NCI-H1092 treated with DMSO at 0.1 percent for 48 hours (cell line): ENCODE data around the gene CASP9.

Source experiments
- DNase-seq: peaks from one replicate; lab custom pipeline; 2025; lab: John Stamatoyannopoulos, UW

The CASP9 gene

GRCh38 chr1:15445390-15446122, 78.5 kb downstream of the CASP9 start:
- DNase-seq, result no peak

GRCh38 chr1:15444468-15445389, 79.3 kb downstream of the CASP9 start:
- DNase-seq, result no peak

GRCh38 chr1:15443281-15443680, 80.7 kb downstream of the CASP9 start:
- no peak for DNase-seq

- no peak for DNase-seq
Observed at GRCh38 chr1:15442759-15443158, 81.3 kb downstream of the CASP9 start.

GRCh38 chr1:15442119-15442518, 81.9 kb downstream of the CASP9 start:
- DNase-seq, result no peak
